IMR-90 (cell line): ENCODE results near the gene AADAC. TPM values are rescaled to one million over a fixed set of nuclear protein-coding genes. Genes with fewer than 3 reads are reported as not detected.
"Not testable (repeated sequence)": the region's sequence is repeated elsewhere in the genome, so short reads cannot be mapped to it uniquely, and the experiment has no call there.

Experiments used
- ATAC-seq: fragments of 200-7000 bp; cut with Tn5 transposase; 2 replicates; pipeline ENCODE4 v1.9.1; 2020; ENCODE audit warnings: low read depth, mild to moderate bottlenecking, moderate library complexity
- BruUV-seq: library from RNA; stranded (reverse); fragments of 400-500 nt; replicated peaks from 2 replicates; lab custom pipeline; 2021; lab: Mats Ljungman, UMichigan
- CTCF ChIA-PET: fragments of 300-600 bp; formaldehyde crosslinking; extraction: SDS; loops from one replicate; lab custom pipeline; 2021; ENCODE audit warnings: antibody characterized with exemption; lab: Yijun Ruan, JAX
- POLR2A ChIA-PET: fragments of 300-600 bp; sonication (Branson Sonifier 250); formaldehyde crosslinking; loops from one replicate; lab custom pipeline; 2022; ENCODE audit warnings: antibody characterized with exemption; ENCODE audit not compliant: unreplicated experiment; lab: Charles Lee
- DNase-seq: peaks from one replicate; pipeline ENCODE4 v3.0.0; 2013
- H2AFZ ChIP-seq: replicated peaks from 2 replicates; pipeline ENCODE3; 2013; ENCODE audit warnings: low read length, mild to moderate bottlenecking; ENCODE audit not compliant: poor library complexity
- H2AK5ac ChIP-seq: 2 replicates; pipeline ENCODE4 v1.6.1; 2013; ENCODE audit warnings: low read depth, low read length, inconsistent platforms
- H2AK9ac ChIP-seq: replicated peaks from 2 replicates; pipeline ENCODE3; 2013; ENCODE audit warnings: mild to moderate bottlenecking, low read depth, low read length, moderate library complexity; ENCODE audit not compliant: poor library complexity
- H2BK120ac ChIP-seq: 2 replicates; pipeline ENCODE4 v1.6.1; 2013; ENCODE audit warnings: low read depth, low read length, inconsistent platforms
- H2BK15ac ChIP-seq: 3 replicates; pipeline ENCODE4 v1.6.1; 2013; ENCODE audit warnings: low read depth, low read length, inconsistent platforms
- H2BK20ac ChIP-seq: 2 replicates; pipeline ENCODE4 v1.6.1; 2013; ENCODE audit warnings: low read depth, mild to moderate bottlenecking, inconsistent platforms, low read length, moderate library complexity
- H2BK5ac ChIP-seq: 2 replicates; pipeline ENCODE4 v1.6.1; 2013; ENCODE audit warnings: mild to moderate bottlenecking, low read depth, low read length, inconsistent platforms; ENCODE audit not compliant: poor library complexity, severe bottlenecking
- H3K14ac ChIP-seq: replicated peaks from 2 replicates; pipeline ENCODE4 v1.6.1; 2013; ENCODE audit warnings: low read depth, low read length, inconsistent platforms
- H3K18ac ChIP-seq: 2 replicates; pipeline ENCODE4 v1.6.1; 2013; ENCODE audit warnings: low read depth, low read length, control low read depth
- H3K23ac ChIP-seq: 2 replicates; pipeline ENCODE4 v1.6.1; 2013; ENCODE audit warnings: low read depth, low read length, inconsistent platforms
- H3K27ac ChIP-seq: 2 replicates; pipeline ENCODE4 v1.5.1; 2013; ENCODE audit warnings: mild to moderate bottlenecking, control low read depth, low read length; ENCODE audit not compliant: insufficient read depth
- H3K27me3 ChIP-seq: 2 replicates; pipeline ENCODE4 v1.6.1; 2013; ENCODE audit warnings: low read length; ENCODE audit not compliant: control insufficient read depth, insufficient read depth
- H3K36me3 ChIP-seq: 2 replicates; pipeline ENCODE4 v1.6.1; 2013; ENCODE audit warnings: low read length, mixed read lengths; ENCODE audit not compliant: control insufficient read depth, insufficient read depth
- H3K4ac ChIP-seq: 2 replicates; pipeline ENCODE4 v1.6.1; 2013; ENCODE audit warnings: low read depth, low read length, inconsistent platforms
- H3K4me1 ChIP-seq: 2 replicates; pipeline ENCODE4 v1.6.1; 2013; ENCODE audit warnings: low read length, mixed read lengths; ENCODE audit not compliant: control insufficient read depth, insufficient read depth
- H3K4me2 ChIP-seq: 2 replicates; pipeline ENCODE4 v1.6.1; 2013; ENCODE audit warnings: low read depth, mild to moderate bottlenecking, control low read depth, low read length, moderate library complexity
- H3K4me3 ChIP-seq: 2 replicates; pipeline ENCODE4 v1.5.1; 2013; ENCODE audit warnings: low read depth, mild to moderate bottlenecking, control low read depth, low read length, moderate library complexity; ENCODE audit not compliant: insufficient read depth
- H3K56ac ChIP-seq: 2 replicates; pipeline ENCODE4 v1.6.1; 2013; ENCODE audit warnings: low read length, inconsistent platforms; ENCODE audit not compliant: insufficient read depth; ENCODE audit errors: extremely low read depth
- H3K79me1 ChIP-seq, 2 experiments: 2 replicates each; pipeline ENCODE4 v1.6.1; 2013; ENCODE audit warnings: low read length in 2 of 2, inconsistent platforms in 1 of 2, low read depth in 1 of 2
- H3K9ac ChIP-seq: 2 replicates; pipeline ENCODE4 v1.6.1; 2013; ENCODE audit warnings: low read depth, low read length, control low read depth
- H3K9me1 ChIP-seq: 2 replicates; pipeline ENCODE4 v1.6.1; 2013; ENCODE audit warnings: low read length, inconsistent platforms; ENCODE audit not compliant: insufficient read depth
- H3K9me3 ChIP-seq: 2 replicates; pipeline ENCODE4 v1.6.1; 2013; ENCODE audit warnings: low read length; ENCODE audit not compliant: control insufficient read depth, insufficient read depth
- H4K20me1 ChIP-seq: 2 replicates; pipeline ENCODE4 v1.6.1; 2013; ENCODE audit warnings: low read length, inconsistent platforms; ENCODE audit not compliant: insufficient read depth
- H4K5ac ChIP-seq: 2 replicates; pipeline ENCODE4 v1.6.1; 2013; ENCODE audit warnings: mild to moderate bottlenecking, low read depth, low read length, control low read depth
- H4K8ac ChIP-seq, 2 experiments: 2 replicates each; pipeline ENCODE4 v1.6.1; 2013; ENCODE audit warnings: low read depth in 2 of 2, low read length in 2 of 2, control low read depth in 1 of 2, inconsistent platforms in 1 of 2
- H4K91ac ChIP-seq: 2 replicates; pipeline ENCODE4 v1.6.1; 2013; ENCODE audit warnings: low read depth, low read length, inconsistent platforms; ENCODE audit not compliant: insufficient read depth
- WGBS, 2 experiments: methylation state at CpG; one replicate each; pipeline versions ENCODE4 v1.1.5 to v1.1.7; 2013; ENCODE audit warnings: missing lambda C conversion rate in 2 of 2; ENCODE audit not compliant: insufficient read length in 1 of 2; ENCODE audit errors: extremely low coverage in 2 of 2; 5-methylcytosine and 5-hydroxymethylcytosine counted together
- dilution Hi-C: fragments of 300-500 bp; cut with HindIII; formaldehyde crosslinking; loops from one replicate; pipeline ENCODE4 v1.14.3; 2018; ENCODE audit warnings: low sequenced_read_pairs; ENCODE audit not compliant: unreplicated experiment
- in situ Hi-C: fragments of 300-500 bp; cut with MboI; formaldehyde crosslinking; loops from 3 replicates; pipeline ENCODE4 v1.14.3; 2019; ENCODE audit warnings: low sequenced_read_pairs, inconsistent platforms, mixed read lengths
- intact Hi-C: fragments of 100-400 bp; cut with micrococcal nuclease; formaldehyde crosslinking; loops from 2 replicates; pipeline ENCODE4 v1.10.0; 2022
- polyA plus RNA-seq, 3 experiments: library from polyadenylated mRNA; depleted of rRNA; stranded (reverse); fragments of >200 nt; gene quantifications; 2 replicates each; pipeline ENCODE4 v1.2.3, GENCODE V29; 2012; ENCODE audit warnings: low replicate concordance in 1 of 3
- total RNA-seq: library from RNA; depleted of rRNA; stranded (reverse); fragments of >200 nt; gene quantifications from 2 replicates; pipeline ENCODE4 v1.2.3, GENCODE V29; 2012

AADAC gene
- total and polyA plus RNA-seq, 2 of the 4 experiments (the other 2 are of a cell fraction): not detected

- intact Hi-C loops, H3K4me3 ChIP-seq, H4K91ac ChIP-seq, dilution Hi-C loops, H3K27ac ChIP-seq, H3K9ac ChIP-seq, H2AK5ac ChIP-seq, H3K56ac ChIP-seq, H4K20me1 ChIP-seq, in situ Hi-C loops, CTCF ChIA-PET, H4K5ac ChIP-seq, H3K9me3 ChIP-seq, H3K4me2 ChIP-seq, H2BK15ac ChIP-seq, H3K14ac ChIP-seq, ATAC-seq, H3K18ac ChIP-seq, H3K9me1 ChIP-seq, H3K27me3 ChIP-seq, H3K79me1 ChIP-seq, H2AK9ac ChIP-seq, H3K23ac ChIP-seq, H3K36me3 ChIP-seq, H2BK5ac ChIP-seq, H3K4me1 ChIP-seq, H3K4ac ChIP-seq, H2BK120ac ChIP-seq, H4K8ac ChIP-seq, BruUV-seq, H2AFZ ChIP-seq, DNase-seq, POLR2A ChIA-PET, H2BK20ac ChIP-seq: not testable (repeated sequence)
- WGBS, 2 experiments: no CpG with 5 or more reads among the region's 2 CpGs
These were observed 23.2 kb upstream of the AADAC start for GRCh38 chr3:151790763-151791162.
